ENCODE data around the gene CAMSAP1. TPM values are rescaled to one million over a fixed set of nuclear protein-coding genes. Genes with fewer than 3 reads are reported as not detected.

The CAMSAP1 gene
- polyA plus RNA-seq, 3 donors = 0.71 to 9.0 (median 0.75) TPM

DNA sequence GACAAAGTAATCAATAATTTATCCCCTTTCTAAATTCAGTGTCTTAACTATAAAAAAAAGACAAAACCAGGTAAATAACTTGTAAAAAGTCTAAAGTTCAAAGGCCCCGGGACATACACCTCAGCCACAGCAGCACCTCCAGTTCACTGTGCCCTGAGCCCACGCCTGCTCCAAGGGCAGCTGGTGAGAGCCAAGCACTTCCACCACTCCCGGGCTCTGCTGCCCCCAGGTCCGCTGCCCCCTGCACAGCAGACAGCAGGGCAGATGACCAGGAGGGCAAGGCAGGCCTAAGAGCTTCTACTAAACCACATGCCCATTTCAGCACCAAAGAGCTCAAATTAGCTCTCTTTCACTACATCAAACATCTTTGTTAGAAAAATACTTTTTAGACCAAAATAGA lies 91.9 kb downstream of the CAMSAP1 start:
- peak overlapping the region in 1 of 7 donors; percentile 63 for H3K27ac Mint-ChIP-seq

GRCh38 chr9:135814421-135815095 lies 92.8 kb downstream of the CAMSAP1 start:
- Histone ChIP-seq H3K79me2 (ENCODE audit: insufficient read depth, low read length) (no peaks in the 10 kb centered on the region), H3K36me3 (replicated peaks in 1 of 2; ENCODE audit: control insufficient read depth in 1 of 2, insufficient read depth in 2 of 2, low read length in 2 of 2) (peaks cover 92 to 98% of the 10 kb centered on the region in 2 donors), H3K27ac (ENCODE audit: low read depth in 1 of 2, low read length in 2 of 2) (no peak overlapping the region), H3K9me3 (replicated peaks in 1 of 2; ENCODE audit: control insufficient read depth in 1 of 2, insufficient read depth in 1 of 2, low read length in 2 of 2) (no peaks in the 10 kb centered on the region), H3K27me3 (ENCODE audit: control insufficient read depth in 2 of 2, insufficient read depth in 2 of 2, low read length in 2 of 2) (no peaks in the 10 kb centered on the region), H4K20me1 (ENCODE audit: insufficient read depth, low read length) (no peaks in the 10 kb centered on the region), H3K4me1 (ENCODE audit: control insufficient read depth in 1 of 2, insufficient read depth in 2 of 2, low read length in 2 of 2) (no peaks in the 10 kb centered on the region), H3K4me2 (replicated peaks; ENCODE audit: extremely low read depth, low read length, poor library complexity, severe bottlenecking) (no peak overlapping the region), H3K9ac (ENCODE audit: insufficient read depth, low read length, poor library complexity, severe bottlenecking) (no peak overlapping the region), H2AFZ (ENCODE audit: insufficient read depth, low read depth, low read length, poor library complexity, severe bottlenecking) (no peak overlapping the region), H3K4me3 (replicated peaks in 1 of 3; ENCODE audit: low read depth in 2 of 3, low read length in 3 of 3) (no peak overlapping the region)
- intact Hi-C loops (cut with micrococcal nuclease) = no loop called here
- Mint-ChIP-seq H3K27me3 (ENCODE audit: low read depth in 3 of 3) (no peaks in the 10 kb centered on the region), H3K9me3 (peaks cover 0 to 2% (median 0%) of the 10 kb centered on the region in 7 donors), H3K36me3 (peaks cover 90 to 99% of the 10 kb centered on the region in 2 donors), H3K4me1 (no peaks in the 10 kb centered on the region), H3K4me3 (no peak overlapping the region), H3K27ac (peak overlapping the region in 3 of 7 donors; percentile 39 to 81 (median 57))
- TF ChIP-seq, protein P1, sequence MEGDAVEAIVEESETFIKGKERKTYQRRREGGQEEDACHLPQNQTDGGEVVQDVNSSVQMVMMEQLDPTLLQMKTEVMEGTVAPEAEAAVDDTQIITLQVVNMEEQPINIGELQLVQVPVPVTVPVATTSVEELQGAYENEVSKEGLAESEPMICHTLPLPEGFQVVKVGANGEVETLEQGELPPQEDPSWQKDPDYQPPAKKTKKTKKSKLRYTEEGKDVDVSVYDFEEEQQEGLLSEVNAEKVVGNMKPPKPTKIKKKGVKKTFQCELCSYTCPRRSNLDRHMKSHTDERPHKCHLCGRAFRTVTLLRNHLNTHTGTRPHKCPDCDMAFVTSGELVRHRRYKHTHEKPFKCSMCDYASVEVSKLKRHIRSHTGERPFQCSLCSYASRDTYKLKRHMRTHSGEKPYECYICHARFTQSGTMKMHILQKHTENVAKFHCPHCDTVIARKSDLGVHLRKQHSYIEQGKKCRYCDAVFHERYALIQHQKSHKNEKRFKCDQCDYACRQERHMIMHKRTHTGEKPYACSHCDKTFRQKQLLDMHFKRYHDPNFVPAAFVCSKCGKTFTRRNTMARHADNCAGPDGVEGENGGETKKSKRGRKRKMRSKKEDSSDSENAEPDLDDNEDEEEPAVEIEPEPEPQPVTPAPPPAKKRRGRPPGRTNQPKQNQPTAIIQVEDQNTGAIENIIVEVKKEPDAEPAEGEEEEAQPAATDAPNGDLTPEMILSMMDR (IDR thresholded peaks at IDR 0.05) = no peak
- no peak for DNase-seq
- 100% methylated on average over 6 of the region's 12 CpGs for WGBS (ENCODE audit: insufficient coverage)

More for the DNA sequence above, 91.9 kb downstream of the CAMSAP1 start:
- Mint-ChIP-seq H3K4me3 (no peak overlapping the region), H3K9me3 (peaks cover 0 to 2% (median 0%) of the 10 kb centered on the region in 7 donors), H3K27me3 (ENCODE audit: low read depth in 3 of 3) (no peaks in the 10 kb centered on the region), H3K36me3 (peaks cover 92 to 100% of the 10 kb centered on the region in 2 donors), H3K4me1 (no peaks in the 10 kb centered on the region)
- intact Hi-C loops (cut with micrococcal nuclease) = no loop called here
- Histone ChIP-seq H3K9ac (ENCODE audit: insufficient read depth, low read length, poor library complexity, severe bottlenecking) (no peak overlapping the region), H4K20me1 (ENCODE audit: insufficient read depth, low read length) (no peaks in the 10 kb centered on the region), H3K4me2 (replicated peaks; ENCODE audit: extremely low read depth, low read length, poor library complexity, severe bottlenecking) (no peak overlapping the region), H3K27me3 (ENCODE audit: control insufficient read depth in 2 of 2, insufficient read depth in 2 of 2, low read length in 2 of 2) (no peaks in the 10 kb centered on the region), H3K4me1 (ENCODE audit: control insufficient read depth in 1 of 2, insufficient read depth in 2 of 2, low read length in 2 of 2) (no peaks in the 10 kb centered on the region), H3K27ac (ENCODE audit: low read depth in 1 of 2, low read length in 2 of 2) (no peak overlapping the region), H2AFZ (ENCODE audit: insufficient read depth, low read depth, low read length, poor library complexity, severe bottlenecking) (no peak overlapping the region), H3K4me3 (replicated peaks in 1 of 3; ENCODE audit: low read depth in 2 of 3, low read length in 3 of 3) (no peak overlapping the region), H3K79me2 (ENCODE audit: insufficient read depth, low read length) (no peaks in the 10 kb centered on the region), H3K36me3 (replicated peaks in 1 of 2; ENCODE audit: control insufficient read depth in 1 of 2, insufficient read depth in 2 of 2, low read length in 2 of 2) (peaks cover 91 to 98% of the 10 kb centered on the region in 2 donors), H3K9me3 (replicated peaks in 1 of 2; ENCODE audit: control insufficient read depth in 1 of 2, insufficient read depth in 1 of 2, low read length in 2 of 2) (no peaks in the 10 kb centered on the region)
- WGBS (ENCODE audit: insufficient coverage) = 100% methylated on average over 4 of the region's 4 CpGs
- no peak for DNase-seq
- TF ChIP-seq, protein P1 (IDR thresholded peaks at IDR 0.05) = no peak

All from CD14-positive monocyte (primary cell).